Stimulated activated CD4-positive, alpha-beta T cell treated with anti-CD3 and anti-CD28 coated beads, Interleukin-12 subunit alpha, Interleukin-12 subunit beta, amount 100 ng/mL, for 24 hours (primary cell): Measurements from ENCODE around the gene LMBR1L.
"Not testable (repeated sequence)": the region's sequence is repeated elsewhere in the genome, so short reads cannot be mapped to it uniquely, and the experiment has no call there.

Experiments
- DNase-seq, 2 experiments: peaks; one replicate each; pipeline ENCODE4 v3.0.0-alpha.2; 2020; ENCODE audit warnings: low read depth in 2 of 2

LMBR1L gene

DNA sequence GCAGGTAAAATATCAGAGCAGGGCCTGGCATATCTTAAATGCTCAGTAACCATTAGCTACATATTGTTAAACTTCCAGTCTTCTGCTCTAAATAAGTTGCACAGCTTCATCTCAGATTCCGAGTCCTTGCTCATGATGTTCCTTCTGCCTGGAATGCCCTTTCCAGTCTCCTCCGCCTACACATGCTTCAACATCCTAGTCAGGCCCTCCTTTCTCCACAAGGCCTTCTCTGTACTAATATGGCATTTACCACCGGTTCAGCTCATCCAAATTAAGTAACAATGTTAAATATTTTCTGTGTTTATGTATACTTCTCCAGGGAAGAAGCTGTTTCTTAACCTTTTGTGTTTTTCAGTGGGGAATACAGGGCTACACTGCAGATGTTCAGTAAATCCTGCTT is 24.5 kb downstream of the LMBR1L start:
- no peak for DNase-seq

DNA sequence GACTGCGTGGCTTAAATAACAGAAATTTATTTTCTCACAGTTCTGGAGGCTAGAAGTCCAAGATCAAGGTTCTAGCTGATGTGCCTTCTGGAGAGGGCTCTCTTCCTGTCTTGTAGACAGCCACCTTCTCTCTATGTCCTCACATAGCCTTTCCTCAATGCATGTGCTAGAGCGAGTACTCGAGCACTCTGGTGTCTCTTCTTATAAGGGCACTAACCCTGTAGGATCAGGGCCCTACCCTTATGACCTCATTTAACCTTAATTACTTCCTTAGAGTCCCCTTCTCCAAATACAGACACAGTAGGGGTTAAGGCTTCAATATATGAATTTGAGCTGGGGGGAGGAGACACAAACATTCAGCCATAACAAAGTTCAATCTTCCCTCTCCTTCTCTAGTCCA is 26.2 kb downstream of the LMBR1L start:
- DNase-seq = no peak

DNA sequence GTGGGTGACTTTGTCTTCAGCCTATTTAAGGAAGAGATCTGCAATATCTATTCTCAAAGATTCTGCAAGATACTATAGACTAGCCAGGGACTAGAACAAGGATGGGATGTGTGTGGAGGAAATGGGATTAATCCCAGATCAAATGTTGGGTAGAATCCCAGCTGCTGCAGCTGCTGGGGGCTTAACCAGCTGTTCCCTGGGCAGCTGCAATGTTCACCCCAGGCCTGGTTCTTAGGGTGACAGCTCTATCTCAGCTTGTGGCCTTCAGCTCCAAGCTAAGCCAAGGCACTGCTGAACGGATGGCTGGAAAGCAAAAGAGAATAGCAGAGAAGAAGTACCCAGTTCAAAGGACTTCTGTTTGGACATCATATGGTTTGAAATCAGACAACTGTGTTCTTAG is 30.9 kb downstream of the LMBR1L start:
- no peak for DNase-seq

DNA sequence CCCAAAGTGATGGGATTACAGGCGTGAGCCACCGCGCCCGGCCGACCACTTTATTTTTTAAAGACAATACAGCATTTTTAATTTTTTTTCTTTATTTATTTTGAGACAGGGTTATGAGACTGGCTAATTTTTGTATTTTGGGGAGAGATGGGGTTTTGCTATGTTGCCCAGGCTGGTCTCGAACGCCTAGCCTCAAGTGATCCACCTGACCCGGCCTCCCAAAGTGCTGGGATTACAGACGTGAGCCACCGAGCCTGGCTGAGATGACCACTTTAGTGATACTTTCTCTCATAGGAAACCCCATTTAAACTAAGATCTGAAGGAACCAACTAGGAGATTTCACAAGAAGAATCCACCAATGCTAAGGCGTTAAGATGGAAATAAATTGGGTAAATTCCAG is 39.7 kb downstream of the LMBR1L start:
- DNase-seq = no peak

DNA sequence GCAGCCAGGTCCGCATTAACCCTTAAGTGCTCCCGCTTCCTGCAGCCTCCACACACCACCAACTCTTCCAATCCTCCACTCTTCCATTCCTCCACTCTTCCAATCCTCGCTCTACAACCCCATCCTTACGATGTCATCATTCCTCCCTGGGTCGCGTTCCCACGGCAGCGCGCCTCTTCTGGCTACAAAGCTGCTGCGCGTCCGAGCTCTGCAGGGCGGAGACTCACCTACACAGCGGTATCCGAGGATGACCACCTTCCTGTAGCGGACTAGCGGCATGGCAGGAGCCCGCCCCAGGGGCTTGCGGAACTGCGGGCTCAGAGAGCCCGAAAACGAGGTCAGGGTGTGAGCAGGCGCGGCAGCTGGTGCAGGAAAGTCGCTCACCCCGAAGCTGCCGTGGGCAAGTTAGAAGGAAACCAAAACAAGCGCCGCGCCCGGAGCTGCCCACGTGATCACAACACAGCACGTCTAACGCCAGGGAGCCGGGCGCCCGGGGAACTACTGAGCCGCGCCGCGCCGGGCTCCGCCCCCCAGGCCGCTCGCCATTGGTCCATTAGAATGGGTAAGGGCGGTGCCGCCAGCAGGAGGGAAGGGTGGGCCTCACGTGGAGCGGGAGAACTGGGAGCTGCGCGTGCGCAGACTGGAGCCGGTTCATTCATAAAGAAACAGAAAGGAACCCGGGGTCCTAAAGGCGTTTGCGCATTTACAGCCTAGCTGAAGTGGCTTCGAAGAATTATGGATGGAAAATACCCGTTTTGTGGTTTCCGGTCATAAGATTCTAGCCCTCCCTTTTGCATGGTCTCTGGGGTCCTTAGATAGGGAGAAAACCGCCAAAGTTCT is 40.9 kb downstream of the LMBR1L start, which contains the start of gene RHEBL1:
Gene RHEBL1 (minus strand): TSS at position 473 of the 840 bp plus-strand sequence. CDS start 194 bp downstream, at position 279.
- DNase-seq = peak; percentile 98

DNA sequence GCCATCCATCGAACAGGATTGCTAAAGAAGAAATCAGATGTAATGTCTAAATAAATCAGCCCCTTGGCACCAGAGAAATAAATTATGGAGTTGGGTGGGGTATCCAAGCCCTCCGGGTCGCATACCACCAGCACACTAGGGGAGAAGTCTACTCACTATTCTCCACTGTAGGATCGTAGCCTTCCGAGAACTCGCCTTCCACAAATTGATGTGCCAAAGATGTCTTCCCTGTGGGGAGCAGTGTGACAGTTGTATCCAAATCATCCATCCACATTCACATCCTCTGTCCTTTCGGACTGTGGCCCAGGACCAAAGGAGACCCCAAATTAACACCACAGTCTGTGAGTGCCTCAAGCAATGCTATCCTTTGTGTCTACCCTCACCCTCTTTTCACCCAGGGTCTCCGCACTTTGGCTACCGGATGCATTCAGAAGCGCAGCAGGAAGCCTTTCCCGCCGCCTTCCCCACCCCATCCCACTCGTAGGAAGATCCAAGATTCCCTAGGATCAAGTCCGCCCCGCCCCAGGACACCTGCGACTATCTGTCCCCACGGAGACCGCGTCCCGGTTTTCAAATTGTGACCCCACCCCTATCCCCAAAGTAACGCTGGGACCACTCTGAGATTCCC is 41.7 kb downstream of the LMBR1L start:
- DNase-seq = no peak

DNA sequence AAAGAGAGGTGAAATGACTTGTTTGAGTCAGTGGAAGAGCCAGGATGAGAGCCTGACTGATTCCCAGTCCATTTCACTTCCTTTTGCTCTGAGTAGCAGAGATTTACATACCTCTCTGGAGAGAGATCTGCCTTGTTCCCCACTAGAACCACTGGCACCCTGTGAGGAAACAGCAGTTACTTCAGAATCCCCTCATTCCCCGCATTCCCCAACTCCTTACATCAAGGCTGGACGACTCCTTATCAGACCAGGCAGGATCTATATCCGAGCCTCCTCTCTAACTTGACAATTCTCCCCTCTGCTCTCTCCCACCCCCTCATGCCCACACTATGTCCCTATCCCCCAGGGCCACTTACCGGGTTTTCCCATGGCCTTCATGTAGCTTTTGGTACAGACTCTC is 44.5 kb downstream of the LMBR1L start:
- DNase-seq = no peak

DNA sequence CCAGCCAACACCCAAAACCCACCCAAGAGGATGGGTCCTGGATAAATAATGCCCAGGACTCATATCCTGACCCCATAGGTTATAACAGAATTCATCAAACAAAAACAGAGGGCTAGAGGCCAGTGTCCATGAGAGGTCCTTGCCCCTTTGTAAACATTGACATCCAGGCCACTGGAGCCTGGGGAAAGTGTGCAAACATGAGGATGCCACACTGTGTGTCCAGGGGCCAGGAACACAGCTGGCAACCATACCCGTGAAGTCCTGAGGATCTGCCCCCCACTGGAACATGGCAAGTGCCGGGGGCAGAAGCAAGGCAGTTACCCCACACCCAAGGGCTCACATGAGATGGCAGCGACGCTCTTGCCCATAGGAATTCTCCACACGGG is 45.9 kb downstream of the LMBR1L start:
- DNase-seq = no peak

DNA sequence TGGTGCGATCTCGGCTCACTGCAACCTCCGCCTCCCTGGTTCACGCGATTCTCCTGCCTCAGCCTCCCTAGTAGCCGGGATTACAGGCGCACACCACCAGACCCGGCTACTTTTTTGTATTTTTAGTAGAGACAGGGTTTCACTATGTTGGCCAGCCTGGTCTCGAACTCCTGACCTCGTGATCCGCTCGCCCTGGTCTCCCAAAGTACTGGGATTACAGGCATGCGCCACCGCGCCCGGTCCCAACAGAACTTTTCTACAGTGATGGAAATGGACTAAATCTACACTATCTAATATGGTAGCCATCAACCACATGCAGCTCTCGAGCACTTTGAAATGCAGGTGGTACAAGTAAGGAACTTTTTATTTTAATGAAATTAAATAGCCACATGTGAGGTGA is 48.7 kb downstream of the LMBR1L start:
- DNase-seq = not testable (repeated sequence)

DNA sequence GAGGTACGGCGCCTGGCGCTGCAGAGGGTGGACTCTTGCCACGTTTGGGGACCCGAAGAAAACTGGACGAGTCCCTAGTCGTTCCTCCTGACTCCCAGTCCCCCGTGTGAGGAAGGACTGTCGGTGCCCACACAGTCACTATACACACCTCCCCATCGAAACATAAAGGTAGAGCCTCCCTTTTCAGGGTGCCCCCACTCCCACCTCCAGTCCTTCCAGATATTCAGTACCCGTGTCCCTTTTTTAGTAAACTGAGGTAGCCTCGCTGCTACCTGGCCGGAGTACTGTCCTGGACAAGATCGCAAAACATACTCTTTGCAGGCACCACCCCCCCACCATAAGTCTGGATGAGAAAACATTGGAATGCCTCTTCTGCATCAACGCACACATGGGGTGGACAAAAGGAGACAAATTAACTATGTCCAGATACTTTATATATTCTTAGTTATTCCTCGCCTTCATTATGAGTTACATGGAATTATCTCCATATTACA is 49.4 kb downstream of the LMBR1L start:
- no peak for DNase-seq

DNA sequence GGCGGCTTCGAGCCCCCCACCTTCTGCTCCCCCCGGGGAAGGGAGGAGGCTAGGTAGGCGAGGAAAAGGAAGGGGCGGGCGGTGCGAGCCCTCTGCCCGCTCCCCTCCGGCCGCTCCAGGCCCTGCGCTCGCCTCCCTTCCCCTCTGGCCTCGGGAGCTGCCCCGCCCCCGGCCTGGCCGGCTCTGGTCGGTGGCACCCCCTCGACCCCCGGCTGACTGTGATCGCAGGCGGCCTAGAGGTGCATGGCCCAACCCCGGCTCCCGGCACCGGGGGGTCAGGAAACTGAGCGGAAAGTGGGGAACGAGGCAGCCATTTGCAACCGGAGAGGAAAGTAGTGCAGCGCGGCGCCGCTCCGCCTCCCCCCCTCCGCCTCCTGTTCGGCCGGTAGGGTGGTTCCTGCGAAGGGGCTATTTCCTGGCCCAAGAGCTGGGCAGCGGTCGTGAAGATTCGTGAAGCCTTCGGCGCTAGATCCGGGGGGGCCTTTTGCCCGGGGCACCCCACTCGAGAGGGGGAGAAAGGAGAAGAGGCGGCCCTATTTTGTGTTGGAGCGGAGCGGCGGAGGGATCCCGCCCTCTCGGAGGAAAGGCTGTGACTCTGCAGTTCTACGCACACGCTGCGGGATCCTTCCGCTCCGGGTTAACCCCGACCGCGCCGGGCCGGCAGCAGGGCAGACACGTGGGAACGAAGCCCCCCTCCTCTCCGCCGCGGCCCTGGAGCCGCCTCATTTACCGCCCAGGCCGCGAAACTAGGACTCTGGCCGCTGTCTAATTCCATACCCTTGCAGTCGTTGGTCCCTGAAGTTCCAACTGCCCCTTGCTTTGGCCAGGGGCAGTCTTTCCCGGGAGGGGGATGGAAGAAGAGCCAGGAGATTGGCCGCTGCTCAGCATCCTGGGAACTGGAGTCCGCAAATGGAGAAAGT is 50.1 kb downstream of the LMBR1L start, which contains the start of gene KMT2D:
Gene KMT2D (minus strand): TSS at position 558 of the 920 bp plus-strand sequence. CDS start 5,470 bp downstream, outside the sequence.
- DNase-seq = peak; percentile 82 to 84

DNA sequence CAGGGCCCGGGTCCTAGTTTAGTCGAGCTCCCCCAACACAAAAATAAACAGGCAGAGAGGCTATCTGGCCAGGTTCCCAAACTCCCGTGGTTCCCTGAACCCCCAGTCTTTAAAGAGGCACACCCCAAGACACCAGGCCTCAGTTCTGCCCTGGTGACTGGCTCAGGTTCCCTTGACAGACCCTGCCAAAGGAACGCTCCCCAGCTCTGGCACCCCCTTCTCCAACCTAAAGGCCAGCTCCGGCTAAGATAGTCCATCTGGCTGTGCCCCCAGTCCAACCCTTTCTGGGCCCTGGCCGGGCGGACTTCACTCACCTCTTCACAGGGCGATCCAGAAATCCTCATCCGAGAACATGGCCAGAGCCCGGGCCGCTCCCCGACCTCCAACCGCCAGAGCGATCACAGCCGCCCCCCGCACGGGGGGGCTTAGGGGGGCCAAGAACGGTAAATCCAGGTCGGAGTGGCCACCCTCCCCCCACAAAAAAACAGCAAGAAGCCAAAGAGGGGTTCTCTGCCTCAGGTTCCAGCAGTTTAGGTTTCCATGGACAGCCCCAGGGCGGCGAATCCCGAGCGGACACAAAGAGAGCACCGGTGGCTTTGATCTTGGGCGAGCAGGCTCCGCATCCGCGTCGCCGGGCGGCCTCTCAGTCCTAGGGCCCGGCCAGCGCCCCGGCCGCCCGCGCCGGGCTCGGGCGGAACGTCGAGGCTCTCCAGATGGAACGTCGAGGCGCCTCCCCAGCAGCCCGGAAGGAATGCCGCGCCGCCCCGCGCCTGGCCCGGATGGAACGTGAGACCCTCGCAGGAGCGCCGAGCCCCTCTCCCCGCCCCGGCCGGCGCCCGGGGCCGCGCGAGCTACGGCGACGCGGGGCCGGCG is 51.1 kb downstream of the LMBR1L start:
- DNase-seq = peak in 1 of 2 experiments; percentile 8

DNA sequence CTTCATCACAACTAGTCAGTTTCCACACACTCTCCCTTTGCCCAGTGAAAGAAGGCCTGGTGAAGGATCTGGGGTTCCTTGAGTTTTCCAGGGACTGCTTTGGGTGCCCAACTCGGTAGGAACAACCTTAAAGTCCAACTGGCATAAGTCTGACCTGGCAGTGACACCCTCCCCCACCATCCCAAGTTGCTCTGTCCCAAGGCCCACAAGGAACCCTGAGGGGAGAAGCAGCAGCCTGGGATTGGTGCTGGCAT is 51.7 kb downstream of the LMBR1L start:
- DNase-seq = no peak

DNA sequence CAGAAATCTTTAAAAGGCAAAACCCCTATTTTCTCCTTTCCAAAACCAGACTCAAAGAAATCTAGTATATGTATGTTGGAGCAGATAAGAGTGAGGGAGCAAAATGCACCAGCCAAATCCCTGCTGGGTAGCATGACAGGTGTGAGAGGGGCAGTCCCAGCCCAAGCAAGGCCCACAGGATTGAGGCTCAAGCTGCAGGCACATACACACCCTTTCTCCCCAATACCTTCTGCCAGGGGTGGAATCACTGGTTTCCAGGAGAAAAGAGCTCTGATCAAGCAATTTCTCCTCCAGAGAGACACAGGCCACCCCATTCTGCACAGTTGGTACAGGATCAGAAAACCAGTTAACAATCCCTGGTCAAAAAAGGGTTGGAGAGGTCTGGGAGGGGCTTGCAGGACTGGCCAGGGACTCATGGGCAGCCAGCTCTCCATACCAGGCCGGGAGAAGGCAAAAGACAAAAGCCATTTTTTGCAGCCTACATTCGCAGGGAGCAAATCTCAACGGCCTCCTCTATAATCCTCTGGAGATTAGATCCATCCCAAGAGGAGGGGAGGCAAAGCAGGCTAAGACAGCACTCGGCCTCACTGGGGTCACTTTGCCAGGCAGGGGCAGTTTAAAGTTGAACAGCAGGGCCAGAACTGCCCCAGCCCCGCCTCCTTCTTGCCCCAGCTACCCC is 52.1 kb downstream of the LMBR1L start:
- no peak for DNase-seq

DNA sequence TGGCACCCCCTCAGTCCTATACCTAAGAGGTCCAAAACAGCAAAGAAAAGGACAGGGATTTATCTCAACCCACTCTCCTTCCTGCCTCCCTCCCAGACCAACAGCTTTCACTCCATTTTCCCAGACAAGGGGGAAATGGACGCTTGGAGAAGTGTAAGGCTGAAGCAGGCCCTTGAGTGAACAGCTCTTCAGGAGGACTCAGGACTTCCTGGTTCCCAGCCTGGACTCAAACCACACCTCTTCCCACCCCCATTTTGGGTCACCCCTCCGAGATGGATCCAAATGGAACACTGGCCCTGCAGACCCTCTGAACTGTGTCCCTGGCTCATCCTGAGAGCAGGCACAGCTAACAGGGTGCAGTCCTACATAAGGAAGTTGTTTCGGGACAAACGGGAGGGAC is 52.8 kb downstream of the LMBR1L start:
- DNase-seq = no peak

DNA sequence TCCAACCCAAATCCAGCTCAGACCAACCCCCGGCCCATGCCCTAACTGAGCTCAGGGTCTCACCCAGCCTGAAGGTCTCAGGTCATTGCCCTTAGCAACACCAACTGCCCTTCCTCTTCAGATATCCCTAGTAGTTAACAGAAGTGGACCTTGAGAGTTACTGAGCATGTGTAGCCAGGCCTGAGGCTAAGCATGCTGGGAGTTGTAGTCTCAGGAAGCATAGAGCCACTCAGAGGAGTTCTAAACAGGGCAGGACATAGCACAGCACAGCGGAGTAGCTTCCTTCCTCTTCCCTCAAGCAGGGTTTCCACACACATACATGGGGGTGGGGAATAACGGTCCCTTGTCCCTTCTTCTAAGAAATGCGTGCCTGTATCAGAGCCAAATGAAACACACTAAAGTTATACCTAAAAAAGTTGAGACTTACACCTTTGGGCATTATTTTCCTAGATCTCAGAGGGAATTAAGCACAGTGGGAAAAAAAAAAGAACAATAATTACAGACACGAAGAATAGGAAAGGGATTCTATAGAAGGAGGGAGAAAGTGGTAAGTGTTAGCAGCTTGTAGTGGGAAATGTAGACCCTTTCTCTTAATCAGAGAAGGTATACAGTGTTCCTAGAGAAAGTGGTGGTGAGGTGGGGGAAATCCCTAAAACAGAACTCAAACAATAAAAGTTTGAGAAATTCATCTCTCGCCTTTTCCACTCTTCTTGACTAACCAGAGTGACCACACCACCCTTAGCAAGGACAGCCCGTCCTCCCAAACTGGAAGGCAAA is 54.5 kb downstream of the LMBR1L start:
- DNase-seq = peak in 1 of 2 experiments; percentile 29

DNA sequence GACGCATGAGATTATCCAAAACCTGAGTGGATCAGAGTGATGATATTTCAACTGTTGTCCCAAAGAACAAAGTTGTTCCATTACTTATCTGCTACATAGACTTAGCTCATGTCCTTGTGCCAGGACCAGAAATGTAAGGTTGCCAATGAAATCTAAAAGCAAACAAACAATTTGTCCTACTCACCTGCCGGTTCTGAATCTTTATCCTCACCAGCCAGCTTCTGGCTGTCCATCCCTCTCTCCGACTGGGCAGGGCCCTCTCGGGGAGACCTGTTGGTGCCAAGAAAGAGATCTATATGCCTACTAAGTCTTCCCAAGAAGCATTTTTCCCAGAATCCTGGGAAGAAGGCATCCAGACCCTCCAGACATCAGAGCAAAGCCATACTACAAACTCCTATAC is 55.6 kb downstream of the LMBR1L start:
- no peak for DNase-seq

DNA sequence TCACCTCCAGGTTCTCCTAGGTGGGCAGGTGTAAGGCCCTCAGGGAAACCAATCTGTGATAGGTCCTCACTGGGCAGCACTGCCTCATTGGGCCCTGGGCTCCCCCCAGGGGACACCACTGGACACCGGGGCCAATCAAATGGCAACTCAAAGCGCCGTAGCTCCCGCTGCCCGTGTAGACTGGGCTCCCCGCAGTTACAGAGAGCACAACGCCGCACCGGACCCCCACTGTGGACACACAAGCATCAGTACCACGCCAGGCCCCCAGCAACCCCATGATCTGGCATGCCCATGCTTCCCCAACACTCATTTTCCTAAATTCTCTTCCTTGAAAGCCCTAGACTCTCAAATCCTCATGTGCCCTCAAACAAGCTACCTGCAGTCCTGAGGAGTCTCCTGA is 56.1 kb downstream of the LMBR1L start:
- no peak for DNase-seq

DNA sequence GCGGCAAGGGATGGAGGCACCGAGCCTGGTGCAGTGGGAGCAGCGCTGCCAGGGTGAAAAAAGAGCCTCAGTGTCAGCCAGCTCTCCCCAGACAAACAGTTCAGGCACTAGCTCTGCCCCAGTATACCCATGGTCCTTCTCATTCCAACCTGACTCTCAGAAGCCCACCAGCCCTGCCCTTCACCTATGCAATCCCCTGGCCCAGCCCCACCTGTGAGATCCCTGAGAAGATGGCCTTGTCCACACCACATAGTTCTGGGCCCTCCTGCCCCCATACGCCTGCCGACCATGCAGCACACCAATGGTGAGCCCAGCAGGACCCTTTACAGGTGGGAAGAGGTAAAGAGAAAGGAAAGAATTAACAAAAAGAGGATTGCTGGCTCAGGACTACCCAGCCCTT is 56.6 kb downstream of the LMBR1L start:
- no peak for DNase-seq
